RWPE2 (cell line): ENCODE results near the gene KY.

Experiments
- ATAC-seq: fragments of 200-7000 bp; cut with Tn5 transposase; 3 replicates; pipeline ENCODE4 v1.9.1; 2021; ENCODE audit warnings: low read depth
- DNase-seq: peaks from one replicate; pipeline ENCODE4 v3.0.0-alpha.2; 2020; ENCODE audit warnings: low spot score
- H3K27ac ChIP-seq: fragments of 450-650 bp; 2 replicates; pipeline ENCODE4 v1.5.1; 2017; ENCODE audit warnings: mild to moderate bottlenecking; ENCODE audit not compliant: poor library complexity, severe bottlenecking
- H3K27me3 ChIP-seq: fragments of 250-450 bp; sonication (Bioruptor Pico); 2 replicates; pipeline ENCODE4 v1.5.1; 2021; ENCODE audit warnings: mild to moderate bottlenecking, moderate library complexity; ENCODE audit not compliant: insufficient read depth, poor library complexity, severe bottlenecking
- H3K36me3 ChIP-seq: fragments of 250-450 bp; sonication (Bioruptor Pico); 2 replicates; pipeline ENCODE4 v1.5.1; 2020; ENCODE audit warnings: low read depth, mild to moderate bottlenecking, moderate library complexity
- H3K4me1 ChIP-seq: fragments of 250-450 bp; sonication (Bioruptor Pico); 2 replicates; pipeline ENCODE4 v1.5.1; 2021; ENCODE audit warnings: mild to moderate bottlenecking, moderate library complexity; ENCODE audit not compliant: insufficient read depth, poor library complexity, severe bottlenecking
- H3K4me3 ChIP-seq: fragments of 250-450 bp; sonication (Bioruptor Pico); 2 replicates; pipeline ENCODE4 v1.5.1; 2021; ENCODE audit warnings: mild to moderate bottlenecking, moderate library complexity; ENCODE audit not compliant: severe bottlenecking
- H3K9me3 ChIP-seq: fragments of 250-450 bp; sonication (Bioruptor Pico); 2 replicates; pipeline ENCODE4 v1.5.1; 2021; ENCODE audit warnings: mild to moderate bottlenecking, moderate library complexity; ENCODE audit not compliant: severe bottlenecking
- CTCF ChIP-seq: fragments of 450-650 bp; IDR thresholded peaks from one replicate; pipeline ENCODE4 v1.5.1; 2017; ENCODE audit warnings: mild to moderate bottlenecking, moderate library complexity; ENCODE audit not compliant: poor library complexity, severe bottlenecking

The KY gene

GRCh38 chr3:134646086-134646485, 4.7 kb downstream of the KY start:
- H3K36me3 ChIP-seq, result no peaks in the 10 kb centered on the region
- no peaks in the 10 kb centered on the region for H3K9me3 ChIP-seq
- no peak for DNase-seq
- no peak overlapping the region for H3K4me3 ChIP-seq
- H3K4me1 ChIP-seq, result no peaks in the 10 kb centered on the region
- no peak for TF ChIP-seq CTCF
- no peak overlapping the region for H3K27ac ChIP-seq
- ATAC-seq, result no peak
- H3K27me3 ChIP-seq, result peaks cover 11% of the 10 kb centered on the region

GRCh38 chr3:134645515-134645914, 5.3 kb downstream of the KY start:
- peaks cover 5% of the 10 kb centered on the region for H3K27me3 ChIP-seq
- ATAC-seq (no peak), DNase-seq (no peak)
- no peak overlapping the region for H3K27ac ChIP-seq
- no peaks in the 10 kb centered on the region for H3K9me3 ChIP-seq
- H3K4me3 ChIP-seq, result no peak overlapping the region
- TF ChIP-seq CTCF, result no peak
- no peaks in the 10 kb centered on the region for H3K36me3 ChIP-seq
- H3K4me1 ChIP-seq, result no peaks in the 10 kb centered on the region

- H3K9me3 ChIP-seq, result no peaks in the 10 kb centered on the region
- no peaks in the 10 kb centered on the region for H3K36me3 ChIP-seq
- no peak overlapping the region for H3K4me3 ChIP-seq
- TF ChIP-seq CTCF, result no peak
- H3K27ac ChIP-seq, result no peak overlapping the region
- H3K27me3 ChIP-seq, result no peaks in the 10 kb centered on the region
- no peak for ATAC-seq
- H3K4me1 ChIP-seq, result no peaks in the 10 kb centered on the region
- no peak for DNase-seq
Measured at GRCh38 chr3:134644731-134645514, 5.9 kb downstream of the KY start.

DNA sequence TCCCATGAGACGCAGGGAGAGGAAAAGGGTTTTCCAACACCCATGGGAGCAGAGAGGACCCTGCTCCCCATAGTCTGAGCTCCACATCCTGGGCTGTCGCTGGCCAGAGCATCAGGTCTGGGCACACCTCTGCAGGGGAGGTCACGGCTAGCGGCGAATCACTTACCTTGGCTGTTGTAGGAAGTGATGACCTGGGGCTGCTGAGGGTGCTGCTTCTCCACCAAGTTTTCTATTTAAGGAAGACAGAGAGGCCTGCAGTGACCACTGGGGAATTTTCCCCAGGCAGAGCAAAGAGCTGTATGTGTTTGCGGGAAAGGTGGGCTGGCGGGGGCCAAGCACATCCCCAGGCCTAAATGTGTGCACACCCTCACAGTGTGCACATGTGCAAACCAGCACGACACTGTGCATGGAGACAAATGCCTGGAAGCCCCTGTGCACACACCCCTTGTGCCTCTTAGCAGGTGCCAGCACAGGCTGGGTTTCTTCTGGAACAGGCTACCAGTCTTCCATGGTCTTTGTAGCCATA, 7.6 kb downstream of the KY start:
- DNase-seq (no peak), ATAC-seq (no peak)
- TF ChIP-seq CTCF, result no peak
- Histone ChIP-seq H3K27me3 (no peaks in the 10 kb centered on the region), H3K36me3 (no peaks in the 10 kb centered on the region), H3K27ac (no peak overlapping the region), H3K4me3 (no peak overlapping the region), H3K4me1 (no peaks in the 10 kb centered on the region), H3K9me3 (no peaks in the 10 kb centered on the region)
